Activated effector memory CD4-positive, alpha-beta T cell treated with anti-CD3 and anti-CD28 coated beads, Interleukin-2, amount 50 U/mL, for 16 hours (primary cell): Measurements from ENCODE around the gene EXOSC6.
"Not testable (repeated sequence)": the region's sequence is repeated elsewhere in the genome, so short reads cannot be mapped to it uniquely, and the experiment has no call there.

Experiments used
- DNase-seq: peaks from one replicate; pipeline ENCODE4 v3.0.0-alpha.2; 2020

Gene EXOSC6

GRCh38 chr16:70254180-70254964 is 2.6 kb upstream of the EXOSC6 start:
- no peak for DNase-seq

GRCh38 chr16:70253291-70254106 is 1.8 kb upstream of the EXOSC6 start:
- peak; percentile 74 for DNase-seq

DNA sequence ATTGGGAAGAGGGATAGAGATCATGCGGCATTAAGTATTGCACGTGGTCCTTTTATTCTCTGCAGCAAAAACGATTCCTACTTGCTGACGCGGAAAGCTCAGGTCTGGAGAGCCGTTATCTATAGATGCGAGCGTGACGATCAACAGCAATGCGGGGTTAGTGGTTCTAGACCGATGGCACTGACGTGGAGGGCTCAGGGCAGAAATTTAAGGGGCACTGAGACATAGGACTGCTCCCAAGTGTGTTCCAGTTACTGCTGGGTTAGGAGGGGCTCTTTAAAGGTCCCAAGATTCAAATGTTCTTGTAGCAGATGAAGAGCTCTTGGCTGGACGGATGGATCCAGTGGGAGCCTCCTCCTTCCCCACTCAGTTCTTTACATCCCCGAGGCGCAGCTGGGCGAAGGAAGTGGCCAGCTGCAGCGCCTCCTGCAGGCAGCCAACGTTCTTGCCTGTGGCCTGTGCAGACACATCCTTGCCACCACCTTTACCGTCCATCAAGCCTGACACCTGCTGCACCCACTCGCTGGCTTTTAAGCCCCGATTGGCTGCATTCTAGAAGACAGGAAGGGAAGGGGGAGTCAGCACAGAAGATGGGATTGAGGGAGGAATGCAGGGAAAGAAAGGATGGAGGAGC is 732 bp upstream of the EXOSC6 start:
- no peak for DNase-seq

DNA sequence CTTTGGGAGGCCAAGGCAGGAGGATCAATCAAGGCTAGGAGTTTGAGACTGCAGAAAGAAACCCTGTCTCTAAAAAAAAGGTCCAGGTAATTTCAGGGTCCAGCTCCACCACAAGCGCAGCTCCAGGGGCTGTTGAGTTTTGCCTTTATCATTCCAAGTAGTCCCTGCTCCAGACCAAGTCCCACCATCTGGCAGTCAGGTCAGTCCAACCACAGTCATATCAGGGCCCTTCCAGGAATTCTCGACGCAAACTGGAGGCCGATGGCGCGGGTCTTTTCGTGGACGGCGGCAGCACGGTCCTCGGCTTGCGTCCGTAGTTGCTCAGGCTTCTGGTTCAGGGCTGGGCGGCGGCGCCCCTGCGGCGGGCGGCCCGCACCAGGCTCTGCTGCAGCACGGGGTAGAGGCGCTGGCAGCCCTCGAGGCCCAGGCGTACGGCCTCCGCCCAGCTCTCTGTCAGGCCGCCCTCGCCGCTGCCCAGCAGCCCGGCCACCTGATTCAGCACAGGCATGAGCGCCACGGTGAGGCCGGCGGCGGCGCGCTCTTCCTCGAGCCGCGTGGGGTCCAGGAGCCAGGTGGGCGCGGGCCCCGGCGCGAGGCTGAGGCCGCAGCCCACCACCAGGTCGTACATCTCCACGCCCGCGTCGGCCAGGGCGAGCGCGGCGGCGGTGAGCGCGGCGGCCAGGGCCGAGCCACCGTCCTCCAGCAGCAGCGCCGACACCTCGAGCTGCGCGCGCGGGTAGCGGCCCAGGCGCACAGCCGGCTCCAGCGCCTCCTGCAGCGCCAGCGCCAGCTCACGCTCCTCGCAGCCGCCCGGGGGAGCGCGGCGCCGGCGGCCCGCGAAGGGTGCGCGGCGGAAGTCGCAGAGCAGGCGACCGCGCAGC is 752 bp downstream of the EXOSC6 start:
- peak; percentile 77 for DNase-seq

GRCh38 chr16:70249697-70250096 is 2.0 kb downstream of the EXOSC6 start:
- DNase-seq = not testable (repeated sequence)

DNA sequence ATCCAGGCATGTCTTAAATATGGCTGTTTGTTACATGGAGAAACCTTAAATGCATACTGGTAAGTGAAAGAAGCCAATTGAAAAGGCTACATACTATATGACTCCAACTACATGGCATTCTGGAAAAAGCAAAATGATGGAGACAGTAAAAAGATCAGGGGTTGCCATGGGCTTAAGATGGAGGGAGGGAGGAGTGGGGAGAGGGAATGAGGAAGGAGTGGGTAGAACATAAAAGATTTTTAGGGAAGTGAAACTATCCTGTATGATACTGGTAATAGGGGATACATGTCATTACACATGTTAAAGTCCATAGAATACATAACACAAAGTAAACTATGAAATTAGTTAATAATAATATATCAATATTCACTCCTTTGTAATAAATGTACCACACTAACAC is 13.0 kb downstream of the EXOSC6 start:
- not testable (repeated sequence) for DNase-seq

GRCh38 chr16:70231831-70232230 is 19.9 kb downstream of the EXOSC6 start:
- DNase-seq = not testable (repeated sequence)

GRCh38 chr16:70226024-70226423 is 25.7 kb downstream of the EXOSC6 start:
- DNase-seq = not testable (repeated sequence)

GRCh38 chr16:70225430-70225829 is 26.3 kb downstream of the EXOSC6 start:
- DNase-seq = not testable (repeated sequence)

DNA sequence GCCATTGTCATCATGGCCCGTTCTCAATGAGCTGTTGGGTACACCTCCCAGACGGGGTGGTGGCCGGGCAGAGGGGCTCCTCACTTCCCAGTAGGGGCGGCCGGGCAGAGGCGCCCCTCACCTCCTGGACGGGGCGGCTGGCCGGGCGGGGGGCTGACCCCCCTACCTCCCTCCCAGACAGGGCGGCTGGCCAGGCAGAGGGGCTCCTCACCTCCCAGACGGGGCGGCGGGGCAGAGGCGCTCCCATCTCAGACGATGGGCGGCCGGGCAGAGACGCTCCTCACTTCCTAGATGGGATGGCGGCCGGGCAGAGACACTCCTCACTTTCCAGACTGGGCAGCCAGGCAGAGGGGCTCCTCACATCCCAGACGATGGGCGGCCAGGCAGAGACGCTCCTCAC is 27.1 kb downstream of the EXOSC6 start:
- not testable (repeated sequence) for DNase-seq

- DNase-seq = not testable (repeated sequence)
Measured at GRCh38 chr16:70223971-70224513, 27.7 kb downstream of the EXOSC6 start.

- not testable (repeated sequence) for DNase-seq
Measured at GRCh38 chr16:70223216-70223615, 28.5 kb downstream of the EXOSC6 start.

DNA sequence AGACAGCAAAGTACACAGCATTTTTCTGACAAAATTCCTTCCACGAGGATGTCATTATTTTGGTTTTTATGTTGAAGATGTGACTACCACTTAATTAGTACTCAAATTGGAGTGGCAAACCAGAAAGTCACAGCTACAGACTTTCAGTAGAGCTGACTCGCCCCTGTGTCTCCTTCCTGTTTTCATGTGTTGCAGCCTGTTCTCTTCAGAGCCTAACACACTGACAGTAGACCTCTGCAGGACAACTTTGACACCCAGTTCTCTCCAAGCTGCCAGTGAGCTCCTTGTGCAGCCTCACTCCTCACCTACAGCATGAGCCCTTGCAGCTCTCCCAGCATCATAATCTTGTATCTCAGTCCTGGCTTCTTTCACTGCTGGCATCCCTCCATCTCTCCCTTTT is 29.2 kb downstream of the EXOSC6 start:
- not testable (repeated sequence) for DNase-seq

DNA sequence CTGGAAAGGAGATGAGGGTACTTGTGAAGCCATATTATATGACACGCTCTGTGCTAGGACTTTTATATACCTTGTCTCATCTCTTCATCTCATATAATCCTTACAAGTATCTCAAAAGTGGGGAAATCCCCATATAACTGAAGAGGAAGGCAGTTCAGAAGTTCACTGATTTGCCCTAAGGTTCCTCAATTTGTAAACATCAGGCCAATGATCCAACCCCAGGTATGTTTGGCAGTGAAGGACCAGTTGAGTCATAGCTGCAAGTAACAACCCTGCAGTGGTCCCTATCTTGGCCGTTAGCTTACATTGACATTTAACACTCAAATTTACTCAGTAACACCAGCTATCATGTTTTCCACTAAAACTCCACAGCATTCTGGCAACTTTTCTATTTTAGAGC is 33.2 kb downstream of the EXOSC6 start:
- not testable (repeated sequence) for DNase-seq

GRCh38 chr16:70206382-70206781 is 45.4 kb downstream of the EXOSC6 start:
- not testable (repeated sequence) for DNase-seq

DNA sequence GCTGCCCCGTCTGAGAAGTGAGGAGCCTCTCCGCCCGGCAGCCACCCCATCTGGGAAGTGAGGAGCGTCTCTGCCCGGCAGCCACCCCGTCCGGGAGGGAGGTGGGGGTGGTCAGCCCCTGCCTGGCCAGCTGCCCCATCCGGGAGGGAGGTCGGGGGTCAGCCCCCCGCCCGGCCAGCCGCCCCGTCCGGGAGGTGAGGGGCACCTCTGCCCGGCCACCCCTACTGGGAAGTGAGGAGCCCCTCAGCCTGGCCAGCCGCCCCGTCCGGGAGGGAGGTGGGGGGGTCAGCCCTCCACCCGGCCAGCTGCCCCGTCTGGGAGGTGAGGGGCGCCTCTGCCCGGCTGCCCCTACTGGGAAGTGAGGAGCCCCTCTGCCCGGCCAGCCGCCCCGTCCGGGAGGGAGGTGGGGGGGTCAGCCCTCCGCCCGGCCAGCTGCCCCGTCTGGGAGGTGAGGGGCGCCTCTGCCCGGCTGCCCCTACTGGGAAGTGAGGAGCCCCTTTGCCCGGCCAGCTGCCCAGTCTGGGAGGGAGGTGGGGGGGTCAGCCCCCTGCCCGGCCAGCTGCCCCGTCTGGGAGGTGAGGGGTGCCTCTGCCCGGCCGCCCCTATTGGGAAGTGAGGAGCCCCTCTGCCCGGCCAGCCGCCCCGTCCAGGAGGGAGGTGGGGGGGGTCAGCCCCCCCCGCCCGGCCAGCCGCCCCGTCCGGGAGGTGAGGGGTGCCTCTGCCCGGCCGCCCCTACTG is 46.9 kb downstream of the EXOSC6 start:
- DNase-seq = not testable (repeated sequence)

GRCh38 chr16:70204010-70204409 is 47.7 kb downstream of the EXOSC6 start:
- not testable (repeated sequence) for DNase-seq

GRCh38 chr16:70203508-70203907 is 48.2 kb downstream of the EXOSC6 start:
- not testable (repeated sequence) for DNase-seq

GRCh38 chr16:70200063-70200462 is 51.7 kb downstream of the EXOSC6 start:
- DNase-seq = not testable (repeated sequence)

- not testable (repeated sequence) for DNase-seq
Measured at GRCh38 chr16:70199170-70199569, 52.6 kb downstream of the EXOSC6 start.

DNA sequence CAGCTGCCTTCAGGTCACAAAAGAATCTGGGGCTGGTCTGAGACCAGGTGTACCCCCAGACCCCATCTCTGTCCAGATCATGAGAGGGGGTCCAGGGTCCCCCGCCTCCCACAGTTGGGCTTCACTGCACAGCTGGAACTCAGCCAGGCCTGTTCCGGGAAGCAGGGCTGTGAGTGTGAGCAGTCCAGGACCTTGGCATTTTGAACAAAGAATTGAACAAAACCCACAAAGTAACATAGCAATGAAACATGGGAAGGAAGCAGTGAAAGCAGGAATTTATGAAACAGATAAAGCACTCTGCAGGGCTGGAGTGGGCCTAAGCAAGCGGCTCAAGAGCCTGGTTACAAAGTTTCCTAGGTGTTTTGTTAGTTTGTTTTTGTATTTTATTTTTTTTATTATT is 53.1 kb downstream of the EXOSC6 start:
- DNase-seq = not testable (repeated sequence)
